GM19328 (cell line): Measurements from ENCODE around the gene PIEZO2.

Source experiments
- ATAC-seq: cut with Tn5 transposase; IDR thresholded peaks from one replicate; pipeline ENCODE4 v1.9.1; 2021; ENCODE audit warnings: mild to moderate bottlenecking, moderate library complexity; ENCODE audit not compliant: unreplicated experiment

The PIEZO2 gene

GRCh38 chr18:11034884-11035283 lies 114.5 kb downstream of the PIEZO2 start:
- no peak for ATAC-seq

GRCh38 chr18:11033503-11033902 lies 115.9 kb downstream of the PIEZO2 start:
- no peak for ATAC-seq

GRCh38 chr18:11031966-11032365 lies 117.4 kb downstream of the PIEZO2 start:
- no peak for ATAC-seq

- no peak for ATAC-seq
Observed at GRCh38 chr18:11029021-11029420, 120.3 kb downstream of the PIEZO2 start.

GRCh38 chr18:11027862-11028261 lies 121.5 kb downstream of the PIEZO2 start:
- no peak for ATAC-seq

GRCh38 chr18:11025671-11026070 lies 123.7 kb downstream of the PIEZO2 start:
- no peak for ATAC-seq

GRCh38 chr18:11024928-11025669 lies 124.3 kb downstream of the PIEZO2 start:
- no peak for ATAC-seq

- no peak for ATAC-seq
Observed at GRCh38 chr18:11021477-11021876, 127.9 kb downstream of the PIEZO2 start.

- ATAC-seq = no peak
Observed at GRCh38 chr18:11020877-11021414, 128.4 kb downstream of the PIEZO2 start.

- ATAC-seq = no peak
Observed at GRCh38 chr18:11020161-11020853, 129.1 kb downstream of the PIEZO2 start.

GRCh38 chr18:11019295-11020105 lies 129.9 kb downstream of the PIEZO2 start:
- ATAC-seq = no peak

- ATAC-seq = no peak
Observed at GRCh38 chr18:11009869-11010268, 139.5 kb downstream of the PIEZO2 start.

GRCh38 chr18:11009147-11009546 lies 140.2 kb downstream of the PIEZO2 start:
- no peak for ATAC-seq

GRCh38 chr18:11008505-11008904 lies 140.9 kb downstream of the PIEZO2 start:
- ATAC-seq = no peak

- no peak for ATAC-seq
Observed at GRCh38 chr18:11005528-11005927, 143.8 kb downstream of the PIEZO2 start.

GRCh38 chr18:11004951-11005350 lies 144.4 kb downstream of the PIEZO2 start:
- no peak for ATAC-seq

GRCh38 chr18:11004294-11004693 lies 145.1 kb downstream of the PIEZO2 start:
- no peak for ATAC-seq

- no peak for ATAC-seq
Observed at GRCh38 chr18:11002796-11003195, 146.6 kb downstream of the PIEZO2 start.

GRCh38 chr18:11002277-11002676 lies 147.1 kb downstream of the PIEZO2 start:
- ATAC-seq = no peak

GRCh38 chr18:11000071-11000470 lies 149.3 kb downstream of the PIEZO2 start:
- ATAC-seq = no peak

GRCh38 chr18:10997885-10998284 lies 151.5 kb downstream of the PIEZO2 start:
- ATAC-seq = no peak
